Testis (tissue), 3 donors: ENCODE results near the gene PTPRN2. TPM values are rescaled to one million over a fixed set of nuclear protein-coding genes. Genes with fewer than 3 reads are reported as not detected.

Experiments
- DNase-seq: peaks from one replicate; pipeline ENCODE4 v3.0.0-alpha.2; 2019
- H3K27ac ChIP-seq, 2 donors: fragments of 200-600 bp; sonication (generic); one replicate each; pipeline ENCODE4 v1.5.1; 2019
- H3K27me3 ChIP-seq: fragments of 200-600 bp; sonication (generic); one replicate; pipeline ENCODE4 v1.5.1; 2019
- H3K36me3 ChIP-seq: fragments of 200-600 bp; sonication (generic); one replicate; pipeline ENCODE4 v1.5.1; 2017; ENCODE audit warnings: low read depth; ENCODE audit errors: missing control alignments
- H3K4me1 ChIP-seq: fragments of 200-600 bp; sonication (generic); one replicate; pipeline ENCODE4 v1.5.1; 2019
- H3K4me3 ChIP-seq, 2 donors: fragments of 200-600 bp; sonication (generic); one replicate each; pipeline ENCODE4 v1.5.1; 2017 to 2019
- H3K9me3 ChIP-seq: fragments of 200-600 bp; sonication (generic); one replicate; pipeline ENCODE4 v1.5.1; 2017
- CTCF ChIP-seq, 3 experiments: fragments of 450-650 bp in 2 of 3; fragments of 200-600 bp in 1 of 3; sonication (generic) in 1 of 3; IDR thresholded peaks; one replicate each; pipeline ENCODE4 v1.5.1; 2016 to 2019; ENCODE audit warnings: antibody characterized with exemption in 3 of 3, mild to moderate bottlenecking in 2 of 3, moderate library complexity in 1 of 3
- POLR2A ChIP-seq: fragments of 450-650 bp; IDR thresholded peaks from one replicate; pipeline ENCODE4 v1.6.1; 2017; ENCODE audit warnings: antibody characterized with exemption, mild to moderate bottlenecking, moderate library complexity
- WGBS, 2 donors: methylation state at CpG; one replicate each; pipeline ENCODE4 v1.1.5; 2018; 5-methylcytosine and 5-hydroxymethylcytosine counted together
- intact Hi-C: fragments of 100-400 bp; cut with DNase I; formaldehyde crosslinking; loops from one replicate; pipeline ENCODE4 v1.15.1; 2023; ENCODE audit warnings: low total_unique reads
- polyA plus RNA-seq: library from polyadenylated mRNA; stranded (reverse); fragments of 350-450 nt; fragmentation: Illumina TruSeq; extraction: RNeasy Lipid Tissue Mini Kit (QIAGEN cat#74804); gene quantifications from one replicate; pipeline ENCODE4 v1.2.3, GENCODE V29; 2014; ENCODE audit warnings: low read depth, low replicate concordance; ENCODE audit not compliant: insufficient read depth
- total RNA-seq, 2 donors: library from RNA; depleted of rRNA; stranded (reverse); fragments of >200 nt; gene quantifications; one replicate each; pipeline ENCODE4 v1.2.3, GENCODE V29; 2016

PTPRN2 gene
- total and polyA plus RNA-seq, 3 donors from 2014 or later, result 9.3 to 10.8 (median 9.8) TPM

- Histone ChIP-seq H3K4me1 (no peaks in the 10 kb centered on the region), H3K4me3 (peak overlapping the region in 1 of 2 donors; percentile 17), H3K9me3 (no peaks in the 10 kb centered on the region), H3K27me3 (no peaks in the 10 kb centered on the region), H3K36me3 (no peaks in the 10 kb centered on the region), H3K27ac (no peak overlapping the region)
- DNase-seq, result no peak
- WGBS, 2 donors, result 44 to 57% methylated on average over 21 to 32 of the region's 32 CpGs
- TF ChIP-seq CTCF (IDR thresholded peaks at IDR 0.05) (no peak), POLR2A (no peak)
- intact Hi-C loops, result no loop called here
Measured at GRCh38 chr7:157526005-157526912, 1061.4 kb downstream of the PTPRN2 start.

- TF ChIP-seq POLR2A (no peak), CTCF (IDR thresholded peaks at IDR 0.05) (no peak)
- Histone ChIP-seq H3K27ac (no peak overlapping the region), H3K36me3 (no peaks in the 10 kb centered on the region), H3K4me3 (no peak overlapping the region), H3K9me3 (no peaks in the 10 kb centered on the region), H3K4me1 (no peaks in the 10 kb centered on the region), H3K27me3 (no peaks in the 10 kb centered on the region)
- DNase-seq, result peak; percentile 43
- intact Hi-C loops, result no loop called here
- WGBS, 2 donors, result 50 to 60% methylated on average over 23 of the region's 23 CpGs
Measured at GRCh38 chr7:157525491-157525915, 1062.1 kb downstream of the PTPRN2 start.

GRCh38 chr7:157524731-157525130 lies 1062.9 kb downstream of the PTPRN2 start:
- Histone ChIP-seq H3K9me3 (no peaks in the 10 kb centered on the region), H3K4me3 (no peak overlapping the region), H3K4me1 (no peaks in the 10 kb centered on the region), H3K27ac (no peak overlapping the region), H3K36me3 (no peaks in the 10 kb centered on the region), H3K27me3 (no peaks in the 10 kb centered on the region)
- intact Hi-C loops, result no loop called here
- no peak for DNase-seq
- 72 to 87% methylated on average over 1 of the region's 1 CpG for WGBS, 2 donors
- TF ChIP-seq CTCF (IDR thresholded peaks at IDR 0.05), result no peak
- no peak for TF ChIP-seq POLR2A

GRCh38 chr7:157523766-157524421 lies 1063.7 kb downstream of the PTPRN2 start:
- no peaks in the 10 kb centered on the region for H3K4me1 ChIP-seq
- intact Hi-C loops, result no loop called here
- whole genome bisulfite sequencing, 2 donors, result 82 to 83% methylated on average over 6 to 20 of the region's 20 CpGs
- H3K4me3 ChIP-seq, result no peak overlapping the region
- no peaks in the 10 kb centered on the region for H3K27me3 ChIP-seq
- H3K9me3 ChIP-seq, result no peaks in the 10 kb centered on the region
- H3K27ac ChIP-seq, result no peak overlapping the region
- peak; percentile 11 for DNase-seq
- no peak for TF ChIP-seq CTCF (IDR thresholded peaks at IDR 0.05)
- TF ChIP-seq POLR2A, result no peak
- H3K36me3 ChIP-seq, result no peaks in the 10 kb centered on the region
